Astrocyte (in vitro differentiated cells and primary cell): ENCODE data around the gene TPPP3. TPM values are rescaled to one million over a fixed set of nuclear protein-coding genes. Genes with fewer than 3 reads are reported as not detected.

Experiments
- DNase-seq: peaks from one replicate; pipeline ENCODE4 v3.0.0-alpha.2; 2010; ENCODE audit warnings: low read depth
- FAIRE-seq: peaks from 2 replicates; lab custom pipeline; 2011; peaks lifted over from hg19 to GRCh38; lab: Jason Lieb, UNC
- H2AFZ ChIP-seq: 2 replicates; pipeline ENCODE4 v1.6.0; 2012; ENCODE audit warnings: low read depth, low read length, inconsistent platforms
- H3K27ac ChIP-seq: 2 replicates; pipeline ENCODE4 v1.5.1; 2011; ENCODE audit warnings: low read depth, low read length, inconsistent platforms
- H3K27me3 ChIP-seq: 2 replicates; pipeline ENCODE4 v1.6.0; 2011; ENCODE audit warnings: low read length, inconsistent platforms; ENCODE audit not compliant: insufficient read depth
- H3K36me3 ChIP-seq: 2 replicates; pipeline ENCODE4 v1.5.1; 2011; ENCODE audit warnings: low read length, inconsistent platforms; ENCODE audit not compliant: insufficient read depth
- H3K4me1 ChIP-seq: 2 replicates; pipeline ENCODE4 v1.5.1; 2011; ENCODE audit warnings: low read length, inconsistent platforms; ENCODE audit not compliant: insufficient read depth
- H3K4me2 ChIP-seq: 2 replicates; pipeline ENCODE4 v1.6.0; 2012; ENCODE audit warnings: low read length, inconsistent platforms
- H3K4me3 ChIP-seq: 2 replicates; pipeline ENCODE4 v1.5.1; 2011; ENCODE audit warnings: low read depth, mild to moderate bottlenecking, low read length, inconsistent platforms; ENCODE audit not compliant: insufficient read depth
- H3K79me2 ChIP-seq: 2 replicates; pipeline ENCODE4 v1.6.0; 2012; ENCODE audit warnings: mild to moderate bottlenecking, low read length, inconsistent platforms; ENCODE audit not compliant: insufficient read depth
- H3K9ac ChIP-seq: 2 replicates; pipeline ENCODE4 v1.6.0; 2012; ENCODE audit warnings: mild to moderate bottlenecking, low read length, inconsistent platforms
- H3K9me3 ChIP-seq: 2 replicates; pipeline ENCODE4 v1.5.1; 2012; ENCODE audit warnings: low read depth, mild to moderate bottlenecking, low read length, inconsistent platforms; ENCODE audit not compliant: insufficient read depth
- H4K20me1 ChIP-seq: 2 replicates; pipeline ENCODE4 v1.6.0; 2012; ENCODE audit warnings: low read length, inconsistent platforms; ENCODE audit not compliant: insufficient read depth
- H3K27ac Mint-ChIP-seq: one replicate; pipeline ENCODE4 v1.8.0; 2021; ENCODE audit warnings: mild to moderate bottlenecking, mixed read lengths; ENCODE audit not compliant: unreplicated experiment
- H3K27me3 Mint-ChIP-seq: one replicate; pipeline ENCODE4 v1.8.0; 2021; ENCODE audit warnings: low read depth, mixed read lengths; ENCODE audit not compliant: unreplicated experiment
- H3K36me3 Mint-ChIP-seq: one replicate; pipeline ENCODE4 v1.8.0; 2021; ENCODE audit warnings: low read depth, mixed read lengths; ENCODE audit not compliant: unreplicated experiment
- H3K4me1 Mint-ChIP-seq: one replicate; pipeline ENCODE4 v1.8.0; 2021; ENCODE audit warnings: low read depth, mixed read lengths; ENCODE audit not compliant: unreplicated experiment
- H3K4me3 Mint-ChIP-seq: one replicate; pipeline ENCODE4 v1.8.0; 2021; ENCODE audit warnings: mild to moderate bottlenecking, moderate library complexity, mixed read lengths; ENCODE audit not compliant: unreplicated experiment
- H3K9me3 Mint-ChIP-seq: one replicate; pipeline ENCODE4 v1.8.0; 2021; ENCODE audit warnings: mild to moderate bottlenecking, mixed read lengths; ENCODE audit not compliant: unreplicated experiment
- EZH2 ChIP-seq: IDR thresholded peaks from 2 replicates; pipeline ENCODE4 v1.6.1; 2012; ENCODE audit warnings: mild to moderate bottlenecking, low read length, inconsistent platforms; ENCODE audit not compliant: insufficient read depth
- total RNA-seq: library from RNA; stranded (reverse); gene quantifications from 2 replicates; pipeline ENCODE4 v1.2.1, GENCODE V29; 2021
- TF ChIP-seq, protein P1 (sequence below): IDR thresholded peaks from 2 replicates; pipeline ENCODE4 v1.5.1; 2011; ENCODE audit warnings: low read depth, mild to moderate bottlenecking, inconsistent platforms, low read length, moderate library complexity; ENCODE audit not compliant: insufficient read depth

Gene TPPP3
- total RNA-seq, 1 donor from 2014 or later, result 0.75 TPM

- no peaks in the 10 kb centered on the region for H3K4me1 ChIP-seq
- Mint-ChIP-seq H3K36me3 (no peaks in the 10 kb centered on the region), H3K9me3 (no peaks in the 10 kb centered on the region), H3K27ac (no peak overlapping the region), H3K27me3 (peaks cover 13% of the 10 kb centered on the region), H3K4me3 (no peak overlapping the region), H3K4me1 (no peaks in the 10 kb centered on the region)
- H3K4me2 ChIP-seq, result no peak overlapping the region
- H3K79me2 ChIP-seq, result no peaks in the 10 kb centered on the region
- no peak for FAIRE-seq
- H4K20me1 ChIP-seq, result no peaks in the 10 kb centered on the region
- H2AFZ ChIP-seq, result no peak overlapping the region
- no peak overlapping the region for H3K27ac ChIP-seq
- H3K4me3 ChIP-seq, result no peak overlapping the region
- no peaks in the 10 kb centered on the region for H3K27me3 ChIP-seq
- H3K36me3 ChIP-seq, result no peaks in the 10 kb centered on the region
- no peak for DNase-seq
- H3K9ac ChIP-seq, result no peak overlapping the region
- H3K9me3 ChIP-seq, result no peaks in the 10 kb centered on the region
- TF ChIP-seq EZH2, result no peak
- TF ChIP-seq, protein P1, sequence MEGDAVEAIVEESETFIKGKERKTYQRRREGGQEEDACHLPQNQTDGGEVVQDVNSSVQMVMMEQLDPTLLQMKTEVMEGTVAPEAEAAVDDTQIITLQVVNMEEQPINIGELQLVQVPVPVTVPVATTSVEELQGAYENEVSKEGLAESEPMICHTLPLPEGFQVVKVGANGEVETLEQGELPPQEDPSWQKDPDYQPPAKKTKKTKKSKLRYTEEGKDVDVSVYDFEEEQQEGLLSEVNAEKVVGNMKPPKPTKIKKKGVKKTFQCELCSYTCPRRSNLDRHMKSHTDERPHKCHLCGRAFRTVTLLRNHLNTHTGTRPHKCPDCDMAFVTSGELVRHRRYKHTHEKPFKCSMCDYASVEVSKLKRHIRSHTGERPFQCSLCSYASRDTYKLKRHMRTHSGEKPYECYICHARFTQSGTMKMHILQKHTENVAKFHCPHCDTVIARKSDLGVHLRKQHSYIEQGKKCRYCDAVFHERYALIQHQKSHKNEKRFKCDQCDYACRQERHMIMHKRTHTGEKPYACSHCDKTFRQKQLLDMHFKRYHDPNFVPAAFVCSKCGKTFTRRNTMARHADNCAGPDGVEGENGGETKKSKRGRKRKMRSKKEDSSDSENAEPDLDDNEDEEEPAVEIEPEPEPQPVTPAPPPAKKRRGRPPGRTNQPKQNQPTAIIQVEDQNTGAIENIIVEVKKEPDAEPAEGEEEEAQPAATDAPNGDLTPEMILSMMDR, result no peak
Observed at GRCh38 chr16:67342616-67343015, 50.7 kb downstream of the TPPP3 start.

DNA sequence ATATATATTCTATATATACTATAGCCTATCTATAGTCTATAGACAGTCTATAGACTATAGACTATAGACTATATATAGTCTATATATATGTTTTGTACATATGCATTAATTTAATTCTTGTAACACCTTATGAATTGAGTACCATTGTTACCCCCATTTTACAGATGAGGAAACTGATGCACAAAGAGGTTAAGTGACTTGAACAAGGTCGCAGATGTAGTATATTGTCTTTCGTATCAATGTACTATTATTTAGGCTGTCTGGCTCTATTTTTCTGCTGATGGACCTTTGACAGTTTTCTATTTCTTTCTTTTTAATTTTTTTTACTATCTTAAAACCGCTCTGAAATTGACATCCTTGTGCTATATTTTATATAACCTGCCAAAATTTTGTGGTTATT lies 52.0 kb downstream of the TPPP3 start:
- no peaks in the 10 kb centered on the region for H3K4me1 Mint-ChIP-seq
- no peaks in the 10 kb centered on the region for H3K36me3 Mint-ChIP-seq
- no peak for FAIRE-seq
- Histone ChIP-seq H3K4me2 (no peak overlapping the region), H3K9me3 (no peaks in the 10 kb centered on the region), H3K4me1 (no peaks in the 10 kb centered on the region), H3K79me2 (no peaks in the 10 kb centered on the region), H3K27me3 (no peaks in the 10 kb centered on the region), H3K9ac (no peak overlapping the region), H2AFZ (no peak overlapping the region), H4K20me1 (no peaks in the 10 kb centered on the region), H3K27ac (no peak overlapping the region), H3K4me3 (no peak overlapping the region), H3K36me3 (no peaks in the 10 kb centered on the region)
- H3K9me3 Mint-ChIP-seq, result no peaks in the 10 kb centered on the region
- TF ChIP-seq EZH2, result no peak
- TF ChIP-seq, protein P1, result no peak
- DNase-seq, result no peak
- H3K27me3 Mint-ChIP-seq, result peaks cover 10% of the 10 kb centered on the region
- H3K27ac Mint-ChIP-seq, result no peak overlapping the region
- H3K4me3 Mint-ChIP-seq, result no peak overlapping the region

Other genes starting within 250 kb of the TPPP3 start
- gene B3GNT9, start 242.5 kb downstream of the TPPP3 start, total RNA-seq, result 7.6 and 9.4 TPM in 2 replicates
- gene TRADD, start 233.6 kb downstream of the TPPP3 start, total RNA-seq, result 10.1 and 11.0 TPM in 2 replicates
- 5.6 and 6.8 TPM in 2 replicates for gene FBXL8, start 233.5 kb downstream of the TPPP3 start, total RNA-seq
- gene HSF4, start 228.8 kb downstream of the TPPP3 start, total RNA-seq, result 4.4 and 4.5 TPM in 2 replicates
- gene NOL3, start 223.0 kb downstream of the TPPP3 start, total RNA-seq, result 9.5 and 10.9 TPM in 2 replicates
- 26.1 TPM in 2 replicates for gene MATCAP1, start 209.5 kb downstream of the TPPP3 start, total RNA-seq
- 0.45 and 0.62 TPM in 2 replicates for gene EXOC3L1, start 203.4 kb downstream of the TPPP3 start, total RNA-seq
- 44.7 and 51.2 TPM in 2 replicates for gene E2F4, start 201.3 kb downstream of the TPPP3 start, total RNA-seq
- gene ELMO3, start 194.4 kb downstream of the TPPP3 start, total RNA-seq, result 1.2 and 1.4 TPM in 2 replicates
- 47.5 and 51.6 TPM in 2 replicates for gene TMEM208, start 166.4 kb downstream of the TPPP3 start, total RNA-seq
- gene FHOD1, start 146.0 kb downstream of the TPPP3 start, total RNA-seq, result 38.1 and 40.5 TPM in 2 replicates
- gene SLC9A5, start 144.5 kb downstream of the TPPP3 start, total RNA-seq, result 2.4 and 2.5 TPM in 2 replicates
- gene PLEKHG4, start 114.0 kb downstream of the TPPP3 start, total RNA-seq, result 1.8 and 2.4 TPM in 2 replicates
- gene KCTD19, start 66.8 kb downstream of the TPPP3 start, total RNA-seq, result not detected in 2 replicates
- gene LRRC36, start 66.7 kb downstream of the TPPP3 start, total RNA-seq, result not detected in 2 replicates
- gene ZDHHC1, start 23.0 kb upstream of the TPPP3 start, total RNA-seq, result 3.7 and 4.4 TPM in 2 replicates
- 0.14 TPM in 1 of 2 replicates, not detected in the other for gene HSD11B2, start 37.6 kb upstream of the TPPP3 start, total RNA-seq
- gene ATP6V0D1, start 87.7 kb upstream of the TPPP3 start, total RNA-seq, result 114 TPM in 2 replicates
- gene AGRP, start 90.0 kb upstream of the TPPP3 start, total RNA-seq, result not detected in 2 replicates
- 94.5 and 116 TPM in 2 replicates for gene RIPOR1, start 135.3 kb upstream of the TPPP3 start, total RNA-seq
- 25.5 and 26.8 TPM in 2 replicates for gene CTCF, start 169.0 kb upstream of the TPPP3 start, total RNA-seq